GM18499 (cell line): Measurements from ENCODE around the gene CASD1.

Experiments
- ATAC-seq: cut with Tn5 transposase; IDR thresholded peaks from one replicate; pipeline ENCODE4 v1.9.1; 2021; ENCODE audit warnings: moderate number of reproducible peaks; ENCODE audit not compliant: insufficient read depth, unreplicated experiment

CASD1 gene

GRCh38 chr7:94578614-94579013, 69.0 kb downstream of the CASD1 start:
- no peak for ATAC-seq

GRCh38 chr7:94579470-94579869, 69.9 kb downstream of the CASD1 start:
- ATAC-seq = no peak

- no peak for ATAC-seq
Observed at GRCh38 chr7:94580601-94581000, 71.0 kb downstream of the CASD1 start.

- ATAC-seq = no peak
Observed at GRCh38 chr7:94584113-94584512, 74.5 kb downstream of the CASD1 start.

- ATAC-seq = no peak
Observed at GRCh38 chr7:94588075-94588474, 78.5 kb downstream of the CASD1 start.

GRCh38 chr7:94590526-94591162, 81.0 kb downstream of the CASD1 start:
- ATAC-seq = no peak

- peak; percentile 73 for ATAC-seq
Observed at GRCh38 chr7:94591176-94591575, 81.6 kb downstream of the CASD1 start.

GRCh38 chr7:94594882-94595281, 85.3 kb downstream of the CASD1 start:
- ATAC-seq = no peak

- no peak for ATAC-seq
Observed at GRCh38 chr7:94595717-94596116, 86.1 kb downstream of the CASD1 start.

- no peak for ATAC-seq
Observed at GRCh38 chr7:94600267-94600666, 90.7 kb downstream of the CASD1 start.

GRCh38 chr7:94602181-94602580, 92.6 kb downstream of the CASD1 start:
- ATAC-seq = no peak

- peak; percentile 76 for ATAC-seq
Observed at GRCh38 chr7:94605031-94605430, 95.4 kb downstream of the CASD1 start.
